Hematopoietic multipotent progenitor cell treated with erythropoietin and hydrocortisone succinate and interleukin-3 and kit ligand, for 15 days (in vitro differentiated cells): ENCODE data around the gene MAP3K3.
"Not testable (repeated sequence)": the region's sequence is repeated elsewhere in the genome, so short reads cannot be mapped to it uniquely, and the experiment has no call there.

Experiments
- DNase-seq: peaks from one replicate; pipeline ENCODE4 v3.0.0-alpha.2; 2015; ENCODE audit warnings: low spot score

The MAP3K3 gene

GRCh38 chr17:63706336-63707082, 84.3 kb downstream of the MAP3K3 start:
- no peak for DNase-seq

- no peak for DNase-seq
Measured at GRCh38 chr17:63707151-63707550, 84.9 kb downstream of the MAP3K3 start.

GRCh38 chr17:63709110-63709509, 86.9 kb downstream of the MAP3K3 start:
- no peak for DNase-seq

- no peak for DNase-seq
Measured at GRCh38 chr17:63714550-63715277, 92.5 kb downstream of the MAP3K3 start.

GRCh38 chr17:63716426-63716825, 94.2 kb downstream of the MAP3K3 start:
- DNase-seq = no peak

GRCh38 chr17:63718988-63719387, 96.8 kb downstream of the MAP3K3 start:
- no peak for DNase-seq

GRCh38 chr17:63720194-63720593, 98.0 kb downstream of the MAP3K3 start:
- not testable (repeated sequence) for DNase-seq

GRCh38 chr17:63722403-63722802, 100.2 kb downstream of the MAP3K3 start:
- no peak for DNase-seq

GRCh38 chr17:63735691-63736090, 113.5 kb downstream of the MAP3K3 start:
- no peak for DNase-seq

- peak; percentile 20 for DNase-seq
Measured at GRCh38 chr17:63740464-63741142, 118.4 kb downstream of the MAP3K3 start.

GRCh38 chr17:63741143-63741407, 118.9 kb downstream of the MAP3K3 start:
- no peak for DNase-seq

- DNase-seq = peak; percentile 98
Measured at GRCh38 chr17:63741408-63742173, 119.4 kb downstream of the MAP3K3 start, which contains the start of gene STRADA. STRADA (minus strand) TSS chr17:63741799; CDS start chr17:63728369, 13,430 bp downstream.
